Neural cell (in vitro differentiated cells): ENCODE results near the gene SHANK3. TPM values are rescaled to one million over a fixed set of nuclear protein-coding genes. Genes with fewer than 3 reads are reported as not detected.

ENCODE experiments used
- H2AFZ ChIP-seq: fragments of 200-600, 300-800 bp; sonication (generic), shearing (Covaris generic); 2 replicates; pipeline ENCODE4 v1.6.0; 2014; ENCODE audit warnings: low read depth, mild to moderate bottlenecking, antibody characterized with exemption, low read length, moderate library complexity
- H3F3A ChIP-seq: fragments of 200-600 bp; shearing (Covaris generic); 2 replicates; pipeline ENCODE4 v1.6.1; 2016; ENCODE audit warnings: mild to moderate bottlenecking, moderate library complexity, mixed read lengths, antibody characterized with exemption, low read length; ENCODE audit not compliant: insufficient read depth, poor library complexity, severe bottlenecking
- H3K27ac ChIP-seq: fragments of 200-600, 300-800 bp; sonication (generic), shearing (Covaris generic); 2 replicates; pipeline ENCODE4 v1.5.1; 2014; ENCODE audit warnings: mild to moderate bottlenecking, low read length, moderate library complexity
- H3K27me3 ChIP-seq: fragments of 300-800, 200-600 bp; sonication (generic), shearing (Covaris generic); 2 replicates; pipeline ENCODE4 v1.6.0; 2014; ENCODE audit warnings: mild to moderate bottlenecking, low read depth, low read length, moderate library complexity; ENCODE audit not compliant: insufficient read depth
- H3K36me3 ChIP-seq: fragments of 300-800, 200-600 bp; sonication (generic), shearing (Covaris generic); 2 replicates; pipeline ENCODE4 v1.5.1; 2014; ENCODE audit warnings: mild to moderate bottlenecking, antibody characterized with exemption, low read length, moderate library complexity; ENCODE audit not compliant: insufficient read depth
- H3K4me2 ChIP-seq: fragments of 300-800, 200-600 bp; sonication (generic), shearing (Covaris generic); 2 replicates; pipeline ENCODE4 v1.6.0; 2014; ENCODE audit warnings: mild to moderate bottlenecking, low read length
- H3K4me3 ChIP-seq: fragments of 300-800, 200-600 bp; sonication (generic), shearing (Covaris generic); 2 replicates; pipeline ENCODE4 v1.5.1; 2014; ENCODE audit warnings: mild to moderate bottlenecking, low read length, moderate library complexity
- H3K79me2 ChIP-seq: fragments of 200-600 bp; shearing (Covaris generic); replicated peaks from 2 replicates; pipeline ENCODE4 v1.6.0; 2014; ENCODE audit warnings: mild to moderate bottlenecking, low read length, moderate library complexity; ENCODE audit not compliant: insufficient read depth
- H3K9ac ChIP-seq: fragments of 300-800, 200-600 bp; sonication (generic), shearing (Covaris generic); 2 replicates; pipeline ENCODE4 v1.6.1; 2016; ENCODE audit warnings: mild to moderate bottlenecking, low read length, mixed read lengths
- H3K9me2 ChIP-seq: fragments of 200-600 bp; shearing (Covaris generic); 2 replicates; pipeline ENCODE4 v1.6.1; 2016; ENCODE audit warnings: mild to moderate bottlenecking, low read length, mixed read lengths; ENCODE audit not compliant: insufficient read depth
- H3K9me3 ChIP-seq: fragments of 200-600, 300-800 bp; sonication (generic), shearing (Covaris generic); 2 replicates; pipeline ENCODE4 v1.6.1; 2016; ENCODE audit warnings: mild to moderate bottlenecking, mixed run types, low read length, moderate library complexity, mixed read lengths
- H4K20me1 ChIP-seq: fragments of 200-600 bp; shearing (Covaris generic); 2 replicates; pipeline ENCODE4 v1.6.1; 2016; ENCODE audit warnings: mild to moderate bottlenecking, mixed run types; ENCODE audit not compliant: insufficient read depth
- EP300 ChIP-seq: fragments of 450-650 bp; conservative IDR thresholded peaks from 2 replicates; pipeline ENCODE4 v1.6.1; 2014; ENCODE audit warnings: antibody characterized with exemption, mild to moderate bottlenecking, moderate library complexity; ENCODE audit not compliant: poor library complexity, severe bottlenecking
- EZH2 ChIP-seq: fragments of 200-600, 300-800 bp; shearing (Covaris generic), sonication (generic); IDR thresholded peaks from 2 replicates; pipeline ENCODE4 v1.6.1; 2014; ENCODE audit warnings: antibody characterized with exemption, low read length, borderline replicate concordance, mild to moderate bottlenecking; ENCODE audit not compliant: insufficient read depth, poor library complexity, severe bottlenecking
- MXI1 ChIP-seq: fragments of 450-650 bp; conservative IDR thresholded peaks from 2 replicates; pipeline ENCODE4 v1.6.1; 2014; ENCODE audit warnings: antibody characterized with exemption, mild to moderate bottlenecking; ENCODE audit not compliant: poor library complexity, severe bottlenecking
- POLR2AphosphoS5 ChIP-seq: IDR thresholded peaks from 2 replicates; pipeline ENCODE4 v1.6.1; 2012
- RAD21 ChIP-seq: fragments of 450-650 bp; conservative IDR thresholded peaks from 2 replicates; pipeline ENCODE4 v1.6.1; 2014; ENCODE audit warnings: antibody characterized with exemption, mild to moderate bottlenecking, moderate library complexity
- SMC3 ChIP-seq: fragments of 450-650 bp; conservative IDR thresholded peaks from 2 replicates; pipeline ENCODE4 v1.6.1; 2014; ENCODE audit warnings: antibody characterized with exemption, mild to moderate bottlenecking, moderate library complexity; ENCODE audit not compliant: poor library complexity
- TAF1 ChIP-seq: IDR thresholded peaks from 2 replicates; pipeline ENCODE4 v1.6.1; 2012; ENCODE audit warnings: low read depth
- polyA plus RNA-seq: library from polyadenylated mRNA; depleted of rRNA; stranded (reverse); fragments of >200 nt; gene quantifications from 2 replicates; pipeline ENCODE4 v1.2.3, GENCODE V29; 2014
- TF ChIP-seq, protein P1 (sequence below): IDR thresholded peaks from 2 replicates; pipeline ENCODE4 v1.6.1; 2012; ENCODE audit warnings: borderline replicate concordance
- TF ChIP-seq, protein P2 (sequence below): fragments of 450-650 bp; IDR thresholded peaks from 2 replicates; pipeline ENCODE4 v1.5.1; 2014; ENCODE audit warnings: antibody characterized with exemption, mild to moderate bottlenecking, moderate library complexity; ENCODE audit not compliant: poor library complexity, severe bottlenecking

The SHANK3 gene
- polyA plus RNA-seq, 1 donor from 2014 or later, result 5.5 TPM

DNA sequence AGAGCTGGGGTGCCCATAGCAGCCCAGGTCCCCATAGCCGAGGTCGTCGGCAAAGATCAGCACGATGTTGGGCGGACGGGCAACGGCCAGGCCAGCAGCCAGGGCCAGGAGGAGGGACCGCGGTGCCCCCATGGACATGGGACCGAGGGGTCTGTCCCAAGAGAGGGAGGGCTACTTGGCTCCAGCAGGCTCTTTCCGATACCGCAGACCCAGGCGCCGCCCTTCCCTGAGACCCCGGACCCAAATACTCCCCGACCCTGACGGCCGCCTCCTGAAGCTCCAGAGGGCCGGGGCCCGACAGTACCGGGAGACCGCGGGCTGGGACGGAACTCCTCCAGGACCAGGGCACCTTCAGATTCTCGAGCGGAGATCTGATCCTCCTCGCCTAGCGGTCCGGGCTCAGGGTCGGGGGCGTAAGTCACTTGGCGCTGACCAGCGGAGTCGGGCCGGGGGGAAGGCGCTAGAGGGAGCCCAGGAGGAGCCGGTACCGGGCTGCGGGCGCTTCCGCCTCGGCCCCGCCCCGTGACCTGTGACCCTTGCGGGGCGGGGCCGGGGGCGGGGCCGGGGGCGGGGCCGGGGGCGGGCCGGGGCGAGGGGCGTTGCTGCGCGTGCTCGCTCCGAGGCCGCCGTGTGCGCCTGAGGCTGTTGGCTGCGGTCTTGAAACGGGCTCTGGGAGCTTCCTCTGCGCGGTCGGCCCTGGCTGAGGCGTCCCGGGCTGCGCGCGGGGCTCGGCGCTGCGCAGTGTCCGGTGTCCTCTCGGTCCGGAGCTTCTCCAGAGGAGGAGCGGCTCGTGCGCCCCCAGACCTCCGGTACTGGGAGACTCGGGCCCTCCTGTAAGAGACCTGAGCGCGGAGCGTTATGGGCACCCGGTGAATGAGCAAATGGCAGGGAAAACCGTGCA, 44.7 kb upstream of the SHANK3 start, which contains the start of gene ARSA:
Gene ARSA, minus strand, starts transcription at position 511 of the 901 bp plus-strand sequence. Its CDS starts 373 bp downstream, at position 138.
- H3K79me2 ChIP-seq, result no peaks in the 10 kb centered on the region
- H3K4me3 ChIP-seq, result peak within 1 kb of the TSS; percentile 77
- peak within 1 kb of the TSS; percentile 41 for H2AFZ ChIP-seq
- TF ChIP-seq TAF1, result peak; percentile 34
- TF ChIP-seq POLR2AphosphoS5, result peak; percentile 73
- TF ChIP-seq, protein P1, sequence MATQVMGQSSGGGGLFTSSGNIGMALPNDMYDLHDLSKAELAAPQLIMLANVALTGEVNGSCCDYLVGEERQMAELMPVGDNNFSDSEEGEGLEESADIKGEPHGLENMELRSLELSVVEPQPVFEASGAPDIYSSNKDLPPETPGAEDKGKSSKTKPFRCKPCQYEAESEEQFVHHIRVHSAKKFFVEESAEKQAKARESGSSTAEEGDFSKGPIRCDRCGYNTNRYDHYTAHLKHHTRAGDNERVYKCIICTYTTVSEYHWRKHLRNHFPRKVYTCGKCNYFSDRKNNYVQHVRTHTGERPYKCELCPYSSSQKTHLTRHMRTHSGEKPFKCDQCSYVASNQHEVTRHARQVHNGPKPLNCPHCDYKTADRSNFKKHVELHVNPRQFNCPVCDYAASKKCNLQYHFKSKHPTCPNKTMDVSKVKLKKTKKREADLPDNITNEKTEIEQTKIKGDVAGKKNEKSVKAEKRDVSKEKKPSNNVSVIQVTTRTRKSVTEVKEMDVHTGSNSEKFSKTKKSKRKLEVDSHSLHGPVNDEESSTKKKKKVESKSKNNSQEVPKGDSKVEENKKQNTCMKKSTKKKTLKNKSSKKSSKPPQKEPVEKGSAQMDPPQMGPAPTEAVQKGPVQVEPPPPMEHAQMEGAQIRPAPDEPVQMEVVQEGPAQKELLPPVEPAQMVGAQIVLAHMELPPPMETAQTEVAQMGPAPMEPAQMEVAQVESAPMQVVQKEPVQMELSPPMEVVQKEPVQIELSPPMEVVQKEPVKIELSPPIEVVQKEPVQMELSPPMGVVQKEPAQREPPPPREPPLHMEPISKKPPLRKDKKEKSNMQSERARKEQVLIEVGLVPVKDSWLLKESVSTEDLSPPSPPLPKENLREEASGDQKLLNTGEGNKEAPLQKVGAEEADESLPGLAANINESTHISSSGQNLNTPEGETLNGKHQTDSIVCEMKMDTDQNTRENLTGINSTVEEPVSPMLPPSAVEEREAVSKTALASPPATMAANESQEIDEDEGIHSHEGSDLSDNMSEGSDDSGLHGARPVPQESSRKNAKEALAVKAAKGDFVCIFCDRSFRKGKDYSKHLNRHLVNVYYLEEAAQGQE, result peak; percentile 39
- no peak for TF ChIP-seq EP300
- no peak for TF ChIP-seq SMC3
- TF ChIP-seq, protein P2, sequence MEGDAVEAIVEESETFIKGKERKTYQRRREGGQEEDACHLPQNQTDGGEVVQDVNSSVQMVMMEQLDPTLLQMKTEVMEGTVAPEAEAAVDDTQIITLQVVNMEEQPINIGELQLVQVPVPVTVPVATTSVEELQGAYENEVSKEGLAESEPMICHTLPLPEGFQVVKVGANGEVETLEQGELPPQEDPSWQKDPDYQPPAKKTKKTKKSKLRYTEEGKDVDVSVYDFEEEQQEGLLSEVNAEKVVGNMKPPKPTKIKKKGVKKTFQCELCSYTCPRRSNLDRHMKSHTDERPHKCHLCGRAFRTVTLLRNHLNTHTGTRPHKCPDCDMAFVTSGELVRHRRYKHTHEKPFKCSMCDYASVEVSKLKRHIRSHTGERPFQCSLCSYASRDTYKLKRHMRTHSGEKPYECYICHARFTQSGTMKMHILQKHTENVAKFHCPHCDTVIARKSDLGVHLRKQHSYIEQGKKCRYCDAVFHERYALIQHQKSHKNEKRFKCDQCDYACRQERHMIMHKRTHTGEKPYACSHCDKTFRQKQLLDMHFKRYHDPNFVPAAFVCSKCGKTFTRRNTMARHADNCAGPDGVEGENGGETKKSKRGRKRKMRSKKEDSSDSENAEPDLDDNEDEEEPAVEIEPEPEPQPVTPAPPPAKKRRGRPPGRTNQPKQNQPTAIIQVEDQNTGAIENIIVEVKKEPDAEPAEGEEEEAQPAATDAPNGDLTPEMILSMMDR, result peak; percentile 39
- TF ChIP-seq EZH2, result no peak
- TF ChIP-seq RAD21, result peak; percentile 48
- TF ChIP-seq MXI1, result peak; percentile 88
- no peaks in the 10 kb centered on the region for H3K36me3 ChIP-seq
- peak within 1 kb of the TSS; percentile 67 for H3K9ac ChIP-seq
- H3K9me2 ChIP-seq, result no peaks in the 10 kb centered on the region
- H3F3A ChIP-seq, result no peaks in the 10 kb centered on the region
- H3K27ac ChIP-seq, result peak within 1 kb of the TSS; percentile 41
- no peaks in the 10 kb centered on the region for H4K20me1 ChIP-seq
- H3K27me3 ChIP-seq, result no peaks in the 10 kb centered on the region
- no peaks in the 10 kb centered on the region for H3K9me3 ChIP-seq
- H3K4me2 ChIP-seq, result peak within 1 kb of the TSS; percentile 98

DNA sequence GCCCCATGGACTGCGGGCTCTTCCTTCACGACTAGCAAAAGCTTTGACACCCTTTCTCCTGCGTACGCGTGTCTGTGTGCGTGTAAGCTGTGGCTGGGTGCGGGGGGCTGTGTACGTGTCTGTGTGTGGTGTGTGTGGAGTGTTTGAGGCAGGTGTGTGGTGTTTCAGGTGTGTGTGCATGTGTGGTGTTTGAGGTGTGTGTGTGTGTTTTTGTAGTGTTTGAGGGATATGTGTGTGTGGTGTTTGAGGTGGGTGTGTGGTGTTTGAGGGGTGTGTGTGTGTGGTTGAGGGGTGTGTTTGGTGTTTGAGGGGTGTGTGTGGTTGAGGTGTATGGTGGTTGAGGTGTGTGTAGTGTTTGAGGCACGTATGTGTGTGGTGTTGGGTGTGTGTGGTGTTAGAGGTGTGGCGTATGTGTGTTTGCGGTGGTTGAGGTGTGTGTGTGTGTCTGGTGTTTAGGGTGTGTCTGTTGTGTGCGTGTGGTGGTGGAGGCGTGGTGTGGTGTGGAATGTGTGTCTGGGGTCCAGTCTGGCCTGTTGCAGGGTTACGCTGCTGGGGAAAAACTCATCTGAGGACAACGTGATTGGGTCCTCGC, 44.0 kb upstream of the SHANK3 start:
- H4K20me1 ChIP-seq, result no peaks in the 10 kb centered on the region
- peak overlapping the region; percentile 41 for H2AFZ ChIP-seq
- H3K9me2 ChIP-seq, result no peaks in the 10 kb centered on the region
- no peaks in the 10 kb centered on the region for H3K36me3 ChIP-seq
- peak overlapping the region; percentile 41 for H3K27ac ChIP-seq
- H3K4me2 ChIP-seq, result peak overlapping the region; percentile 98
- H3K27me3 ChIP-seq, result no peaks in the 10 kb centered on the region
- H3K9me3 ChIP-seq, result no peaks in the 10 kb centered on the region
- no peaks in the 10 kb centered on the region for H3K79me2 ChIP-seq
- TF ChIP-seq TAF1 (no peak), MXI1 (peak; percentile 53)
- peak overlapping the region; percentile 67 for H3K9ac ChIP-seq
- H3F3A ChIP-seq, result no peaks in the 10 kb centered on the region
- H3K4me3 ChIP-seq, result peak overlapping the region; percentile 77
